ENCODE results near the gene GZF1.
"Not testable (repeated sequence)": the region's sequence is repeated elsewhere in the genome, so short reads cannot be mapped to it uniquely, and the experiment has no call there.

GZF1 gene

DNA sequence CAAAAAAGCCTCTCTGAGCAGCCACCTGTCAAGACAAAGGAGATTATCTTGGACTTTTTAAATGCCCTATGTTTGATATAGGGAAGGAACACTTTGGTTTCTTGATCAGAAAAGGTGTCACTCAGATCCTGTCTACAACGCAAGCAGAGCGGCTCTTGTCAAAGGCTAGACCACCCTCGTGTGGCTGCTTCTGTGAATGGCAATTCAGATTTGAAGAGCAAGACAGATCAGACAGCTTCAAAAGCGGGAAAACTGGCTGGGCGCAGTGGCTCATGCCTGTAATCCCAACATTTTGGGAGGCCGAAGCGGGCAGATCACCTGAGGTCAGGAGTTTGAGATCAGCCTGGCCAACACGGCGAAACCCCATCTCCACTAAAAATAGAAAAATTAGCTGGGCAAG, 21.5 kb upstream of the GZF1 start:
- DNase-seq (ENCODE audit: low spot score), result peak; percentile 79
- no peak overlapping the region for H3K27ac ChIP-seq
- TF ChIP-seq, protein P1, sequence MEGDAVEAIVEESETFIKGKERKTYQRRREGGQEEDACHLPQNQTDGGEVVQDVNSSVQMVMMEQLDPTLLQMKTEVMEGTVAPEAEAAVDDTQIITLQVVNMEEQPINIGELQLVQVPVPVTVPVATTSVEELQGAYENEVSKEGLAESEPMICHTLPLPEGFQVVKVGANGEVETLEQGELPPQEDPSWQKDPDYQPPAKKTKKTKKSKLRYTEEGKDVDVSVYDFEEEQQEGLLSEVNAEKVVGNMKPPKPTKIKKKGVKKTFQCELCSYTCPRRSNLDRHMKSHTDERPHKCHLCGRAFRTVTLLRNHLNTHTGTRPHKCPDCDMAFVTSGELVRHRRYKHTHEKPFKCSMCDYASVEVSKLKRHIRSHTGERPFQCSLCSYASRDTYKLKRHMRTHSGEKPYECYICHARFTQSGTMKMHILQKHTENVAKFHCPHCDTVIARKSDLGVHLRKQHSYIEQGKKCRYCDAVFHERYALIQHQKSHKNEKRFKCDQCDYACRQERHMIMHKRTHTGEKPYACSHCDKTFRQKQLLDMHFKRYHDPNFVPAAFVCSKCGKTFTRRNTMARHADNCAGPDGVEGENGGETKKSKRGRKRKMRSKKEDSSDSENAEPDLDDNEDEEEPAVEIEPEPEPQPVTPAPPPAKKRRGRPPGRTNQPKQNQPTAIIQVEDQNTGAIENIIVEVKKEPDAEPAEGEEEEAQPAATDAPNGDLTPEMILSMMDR (conservative IDR thresholded peaks at IDR 0.05; ENCODE audit: low read depth), result peak; percentile 86
- POLR2A ChIA-PET (ENCODE audit: low non-redundant PET), result interaction anchor here (1.1 kb wide), 1 partner anchor 651 kb away, joined by 3 read pairs; no protein-coding TSS in a partner anchor
- CTCF ChIA-PET, result interaction anchor here (0.6 to 2.9 kb wide), 17 partner anchors 8 to 1006 kb away, joined by 3 to 35 read pairs (median 3); partner anchors contain the start of genes NXT1 and THBD

DNA sequence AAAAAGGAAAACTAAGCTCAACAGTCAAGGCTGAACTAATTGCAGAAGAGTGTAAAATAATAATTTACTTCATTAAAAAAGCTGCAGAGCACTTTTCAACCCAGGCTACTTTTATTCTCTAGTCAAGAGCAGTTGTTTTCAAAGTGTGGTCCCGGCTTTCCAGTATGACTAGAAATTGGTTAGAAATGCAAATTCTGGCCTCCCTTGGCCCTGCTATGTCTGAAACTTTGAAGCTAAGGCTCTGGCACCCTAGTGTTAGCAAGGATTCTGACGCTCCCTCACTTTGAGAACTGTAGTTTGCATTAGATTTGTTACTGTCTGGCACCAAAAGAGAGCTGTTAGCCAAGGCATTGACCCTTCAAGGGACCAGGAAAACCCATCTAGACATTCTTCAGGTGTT, 20.9 kb upstream of the GZF1 start:
- TF ChIP-seq, protein P1 (conservative IDR thresholded peaks at IDR 0.05; ENCODE audit: low read depth), result no peak
- ChIA-PET POLR2A (ENCODE audit: low non-redundant PET) (interaction anchor here (0.8 to 1.1 kb wide), 2 partner anchors 9 to 652 kb away, joined by 3 read pairs; no protein-coding TSS in a partner anchor), CTCF (interaction anchor here (0.6 to 2.9 kb wide), 19 partner anchors 9 to 1007 kb away, joined by 3 to 35 read pairs (median 4); partner anchors contain the start of genes NXT1 and THBD)
- no peak for DNase-seq (ENCODE audit: low spot score)
- H3K27ac ChIP-seq, result no peak overlapping the region

DNA sequence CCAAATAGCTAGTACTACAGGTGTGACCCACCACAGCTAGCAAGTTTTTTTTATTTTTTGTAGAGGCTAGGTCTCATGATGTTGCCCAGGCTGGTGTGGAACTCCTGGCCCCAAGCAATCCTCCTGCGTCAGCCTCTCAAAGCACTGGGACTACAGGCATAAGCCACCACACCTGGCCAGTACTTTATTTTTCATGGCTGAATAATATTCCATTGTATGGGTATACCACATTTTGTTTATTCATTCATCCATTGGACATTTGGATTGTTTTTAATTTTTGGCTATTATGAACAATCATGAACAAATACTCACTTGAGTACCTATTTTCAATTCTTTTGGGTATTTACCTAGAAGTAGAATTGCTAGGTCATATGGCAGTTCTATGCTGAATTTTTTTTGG, 18.4 kb upstream of the GZF1 start:
- H3K27ac ChIP-seq, result no peak overlapping the region
- CTCF ChIA-PET, result no interaction called here
- POLR2A ChIA-PET (ENCODE audit: low non-redundant PET), result no interaction called here
- TF ChIP-seq, protein P1 (conservative IDR thresholded peaks at IDR 0.05; ENCODE audit: low read depth), result no peak
- no peak for DNase-seq (ENCODE audit: low spot score)

DNA sequence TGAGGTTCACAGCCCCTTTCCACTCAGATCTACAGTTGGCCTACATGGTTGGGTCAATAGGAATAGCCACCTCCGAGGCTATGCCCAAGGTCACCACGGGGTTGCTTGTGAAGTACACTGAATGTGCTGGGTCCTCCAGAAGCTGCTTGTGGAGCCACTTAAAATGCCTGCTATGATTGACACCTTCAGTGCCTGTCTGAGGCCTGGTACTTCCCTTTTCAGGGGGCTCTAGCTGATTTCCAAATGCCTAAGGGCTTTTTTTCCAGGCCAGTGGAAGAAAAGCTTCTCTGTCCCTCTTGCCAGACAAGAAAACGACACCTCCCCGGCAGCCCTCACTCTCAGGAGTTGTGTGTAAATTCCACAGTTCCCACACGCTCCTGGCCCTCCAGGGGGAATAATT, 17.6 kb upstream of the GZF1 start:
- ChIA-PET POLR2A (ENCODE audit: low non-redundant PET) (no interaction called here), CTCF (no interaction called here)
- DNase-seq (ENCODE audit: low spot score), result no peak
- TF ChIP-seq, protein P1 (conservative IDR thresholded peaks at IDR 0.05; ENCODE audit: low read depth), result no peak
- no peak overlapping the region for H3K27ac ChIP-seq

DNA sequence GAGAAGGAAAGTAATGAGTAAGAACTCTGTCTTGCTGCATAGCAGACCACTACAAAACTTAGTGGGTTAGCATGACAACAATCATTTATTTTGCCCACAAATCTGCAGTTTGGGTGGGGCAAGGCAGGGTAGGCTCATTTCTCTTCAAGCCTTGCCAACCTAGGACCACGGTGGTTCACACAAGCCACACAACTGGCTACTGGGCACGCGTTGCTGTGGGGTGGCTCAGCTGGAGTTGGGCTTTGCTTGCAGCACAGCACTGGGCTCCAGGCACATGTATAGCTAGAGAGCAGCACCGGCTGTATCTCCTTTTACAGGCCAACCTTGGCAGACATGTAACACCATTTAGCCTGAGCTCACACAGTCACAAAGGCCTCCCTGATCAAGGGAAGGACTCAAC, 16.0 kb upstream of the GZF1 start:
- ChIA-PET POLR2A (ENCODE audit: low non-redundant PET) (no interaction called here), CTCF (no interaction called here)
- no peak for DNase-seq (ENCODE audit: low spot score)
- TF ChIP-seq, protein P1 (conservative IDR thresholded peaks at IDR 0.05; ENCODE audit: low read depth), result no peak
- no peak overlapping the region for H3K27ac ChIP-seq

DNA sequence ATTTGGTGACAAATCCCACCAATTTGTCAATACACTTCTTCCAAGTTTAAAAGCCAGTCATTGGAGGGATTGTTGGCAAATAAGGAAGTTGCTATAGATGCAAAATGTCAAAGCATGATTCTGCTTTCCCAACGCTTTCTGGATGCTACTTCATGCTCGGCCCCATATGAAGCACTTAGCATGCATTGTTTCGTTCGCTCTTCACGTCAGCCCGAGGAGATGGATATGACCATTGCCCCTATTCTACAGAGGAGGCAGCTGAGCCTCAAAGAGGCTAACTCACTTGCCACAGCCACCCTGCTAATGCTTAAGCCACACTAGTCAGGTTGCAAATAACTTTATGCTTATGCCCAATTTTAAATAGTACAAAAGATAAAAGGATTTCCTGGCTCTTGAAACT, 14.2 kb upstream of the GZF1 start:
- TF ChIP-seq, protein P1 (conservative IDR thresholded peaks at IDR 0.05; ENCODE audit: low read depth), result no peak
- POLR2A ChIA-PET (ENCODE audit: low non-redundant PET), result no interaction called here
- CTCF ChIA-PET, result no interaction called here

DNA sequence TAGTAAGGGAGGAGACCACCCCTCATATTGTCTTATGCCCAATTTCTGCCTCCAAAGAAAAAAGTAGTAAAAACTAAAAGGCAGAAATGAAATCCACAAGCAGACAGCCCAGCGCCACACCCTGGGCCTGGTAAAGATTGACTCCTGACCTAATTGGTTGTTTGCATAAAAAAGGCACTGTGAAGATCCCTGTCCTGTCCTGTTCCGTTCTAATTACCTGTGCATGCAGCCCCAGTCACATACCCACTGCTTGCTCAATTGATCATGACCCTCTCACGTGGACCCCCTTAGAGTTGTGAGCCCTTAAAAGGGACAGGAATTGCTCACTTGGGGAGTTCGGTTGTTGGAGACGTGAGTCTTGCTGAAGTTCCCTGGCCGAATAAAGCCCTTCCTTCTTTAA, 13.5 kb upstream of the GZF1 start:
- DNase-seq (ENCODE audit: low spot score); POLR2A ChIA-PET (ENCODE audit: low non-redundant PET); H3K27ac ChIP-seq: not testable (repeated sequence)
- CTCF ChIA-PET, result interaction anchor here (0.7 to 2.2 kb wide), 3 partner anchors 8 to 1646 kb away, joined by 3 to 15 read pairs (median 3); no protein-coding TSS in a partner anchor

More for the DNA sequence above, 14.2 kb upstream of the GZF1 start:
- no peak overlapping the region for H3K27ac ChIP-seq
- DNase-seq (ENCODE audit: low spot score), result no peak
